Osteocyte (in vitro differentiated cells): ENCODE results near the gene IQGAP3. TPM values are rescaled to one million over a fixed set of nuclear protein-coding genes. Genes with fewer than 3 reads are reported as not detected.

ENCODE experiments used
- DNase-seq: peaks from one replicate; pipeline ENCODE4 v3.0.0; 2021; ENCODE audit warnings: mixed read lengths; ENCODE audit not compliant: unreplicated experiment; ENCODE audit errors: extremely low spot score
- H3K27ac Mint-ChIP-seq: one replicate; pipeline ENCODE4 v1.8.0; 2021; ENCODE audit warnings: mild to moderate bottlenecking, mixed read lengths; ENCODE audit not compliant: unreplicated experiment
- H3K27me3 Mint-ChIP-seq: one replicate; pipeline ENCODE4 v1.8.0; 2021; ENCODE audit warnings: mixed read lengths; ENCODE audit not compliant: unreplicated experiment
- H3K36me3 Mint-ChIP-seq: one replicate; pipeline ENCODE4 v1.8.0; 2021; ENCODE audit warnings: mixed read lengths; ENCODE audit not compliant: unreplicated experiment
- H3K4me1 Mint-ChIP-seq: one replicate; pipeline ENCODE4 v1.8.0; 2021; ENCODE audit warnings: mixed read lengths; ENCODE audit not compliant: unreplicated experiment
- H3K4me3 Mint-ChIP-seq: one replicate; pipeline ENCODE4 v1.8.0; 2021; ENCODE audit warnings: mild to moderate bottlenecking, moderate library complexity, mixed read lengths; ENCODE audit not compliant: unreplicated experiment
- H3K9me3 Mint-ChIP-seq: one replicate; pipeline ENCODE4 v1.8.0; 2021; ENCODE audit warnings: mixed read lengths; ENCODE audit not compliant: unreplicated experiment
- total RNA-seq: library from RNA; stranded (reverse); gene quantifications from 2 replicates; pipeline ENCODE4 v1.2.1, GENCODE V29; 2021
- TF ChIP-seq, protein P1 (sequence below): fragments of 200-600 bp; sonication (generic); IDR thresholded peaks from 2 replicates; pipeline ENCODE4 v1.5.0; 2021; ENCODE audit warnings: antibody characterized with exemption, mild to moderate bottlenecking, moderate library complexity

Gene IQGAP3
- total RNA-seq, 1 donor from 2014 or later: 9.8 TPM

GRCh38 chr1:156476501-156477298 is 95.7 kb downstream of the IQGAP3 start:
- DNase-seq: no peak
- Mint-ChIP-seq H3K27me3 (no peaks in the 10 kb centered on the region), H3K4me3 (no peak overlapping the region), H3K36me3 (peaks cover 65% of the 10 kb centered on the region), H3K4me1 (peaks cover 6% of the 10 kb centered on the region), H3K27ac (no peak overlapping the region), H3K9me3 (no peaks in the 10 kb centered on the region)
- TF ChIP-seq, protein P1, sequence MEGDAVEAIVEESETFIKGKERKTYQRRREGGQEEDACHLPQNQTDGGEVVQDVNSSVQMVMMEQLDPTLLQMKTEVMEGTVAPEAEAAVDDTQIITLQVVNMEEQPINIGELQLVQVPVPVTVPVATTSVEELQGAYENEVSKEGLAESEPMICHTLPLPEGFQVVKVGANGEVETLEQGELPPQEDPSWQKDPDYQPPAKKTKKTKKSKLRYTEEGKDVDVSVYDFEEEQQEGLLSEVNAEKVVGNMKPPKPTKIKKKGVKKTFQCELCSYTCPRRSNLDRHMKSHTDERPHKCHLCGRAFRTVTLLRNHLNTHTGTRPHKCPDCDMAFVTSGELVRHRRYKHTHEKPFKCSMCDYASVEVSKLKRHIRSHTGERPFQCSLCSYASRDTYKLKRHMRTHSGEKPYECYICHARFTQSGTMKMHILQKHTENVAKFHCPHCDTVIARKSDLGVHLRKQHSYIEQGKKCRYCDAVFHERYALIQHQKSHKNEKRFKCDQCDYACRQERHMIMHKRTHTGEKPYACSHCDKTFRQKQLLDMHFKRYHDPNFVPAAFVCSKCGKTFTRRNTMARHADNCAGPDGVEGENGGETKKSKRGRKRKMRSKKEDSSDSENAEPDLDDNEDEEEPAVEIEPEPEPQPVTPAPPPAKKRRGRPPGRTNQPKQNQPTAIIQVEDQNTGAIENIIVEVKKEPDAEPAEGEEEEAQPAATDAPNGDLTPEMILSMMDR: no peak

- TF ChIP-seq, protein P1: no peak
- H3K27me3 Mint-ChIP-seq: no peaks in the 10 kb centered on the region
- DNase-seq: no peak
- H3K27ac Mint-ChIP-seq: no peak overlapping the region
- H3K4me3 Mint-ChIP-seq: no peak overlapping the region
- H3K9me3 Mint-ChIP-seq: no peaks in the 10 kb centered on the region
- H3K36me3 Mint-ChIP-seq: peaks cover 58% of the 10 kb centered on the region
- H3K4me1 Mint-ChIP-seq: peaks cover 4% of the 10 kb centered on the region
Measured at GRCh38 chr1:156475568-156476500, 96.5 kb downstream of the IQGAP3 start.

Other genes starting within 250 kb of the IQGAP3 start
- gene CCT3, start 234.3 kb downstream of the IQGAP3 start, total RNA-seq: 192 and 193 TPM in 2 replicates
- gene TSACC, start 234.0 kb downstream of the IQGAP3 start, total RNA-seq: not detected in 2 replicates
- not detected in 2 replicates for gene RHBG, start 203.4 kb downstream of the IQGAP3 start, total RNA-seq
- gene MEF2D, start 71.8 kb downstream of the IQGAP3 start, total RNA-seq: 33.8 and 45.8 TPM in 2 replicates
- gene TTC24, start 7.2 kb upstream of the IQGAP3 start, total RNA-seq: not detected in 2 replicates
- gene NAXE, start 19.2 kb upstream of the IQGAP3 start, total RNA-seq: 59.2 and 63.4 TPM in 2 replicates
- gene GPATCH4, start 28.9 kb upstream of the IQGAP3 start, total RNA-seq: 17.2 and 20.6 TPM in 2 replicates
- gene HAPLN2, start 46.9 kb upstream of the IQGAP3 start, total RNA-seq: 0.35 TPM in 1 of 2 replicates, not detected in the other
- gene BCAN, start 69.6 kb upstream of the IQGAP3 start, total RNA-seq: 0.29 and 0.43 TPM in 2 replicates
- 24.2 and 26.5 TPM in 2 replicates for gene NES, start 104.8 kb upstream of the IQGAP3 start, total RNA-seq
- gene CRABP2, start 133.0 kb upstream of the IQGAP3 start, total RNA-seq: 144 and 146 TPM in 2 replicates
- 21.3 and 24.1 TPM in 2 replicates for gene METTL25B, start 155.9 kb upstream of the IQGAP3 start, total RNA-seq
- gene ISG20L2, start 156.2 kb upstream of the IQGAP3 start, total RNA-seq: 33.0 and 37.7 TPM in 2 replicates
- gene MRPL24, start 168.5 kb upstream of the IQGAP3 start, total RNA-seq: 52.6 and 55.8 TPM in 2 replicates
- gene HDGF, start 179.1 kb upstream of the IQGAP3 start, total RNA-seq: 213 and 219 TPM in 2 replicates
- gene PRCC, start 195.0 kb upstream of the IQGAP3 start, total RNA-seq: 71.1 and 85.4 TPM in 2 replicates
- not detected in 2 replicates for gene SH2D2A, start 244.3 kb upstream of the IQGAP3 start, total RNA-seq